Measurements from ENCODE around the gene SLC22A17.
A peak's percentile ranks its signal among the peaks of the same experiment; 100 is the strongest.

Gene SLC22A17

DNA sequence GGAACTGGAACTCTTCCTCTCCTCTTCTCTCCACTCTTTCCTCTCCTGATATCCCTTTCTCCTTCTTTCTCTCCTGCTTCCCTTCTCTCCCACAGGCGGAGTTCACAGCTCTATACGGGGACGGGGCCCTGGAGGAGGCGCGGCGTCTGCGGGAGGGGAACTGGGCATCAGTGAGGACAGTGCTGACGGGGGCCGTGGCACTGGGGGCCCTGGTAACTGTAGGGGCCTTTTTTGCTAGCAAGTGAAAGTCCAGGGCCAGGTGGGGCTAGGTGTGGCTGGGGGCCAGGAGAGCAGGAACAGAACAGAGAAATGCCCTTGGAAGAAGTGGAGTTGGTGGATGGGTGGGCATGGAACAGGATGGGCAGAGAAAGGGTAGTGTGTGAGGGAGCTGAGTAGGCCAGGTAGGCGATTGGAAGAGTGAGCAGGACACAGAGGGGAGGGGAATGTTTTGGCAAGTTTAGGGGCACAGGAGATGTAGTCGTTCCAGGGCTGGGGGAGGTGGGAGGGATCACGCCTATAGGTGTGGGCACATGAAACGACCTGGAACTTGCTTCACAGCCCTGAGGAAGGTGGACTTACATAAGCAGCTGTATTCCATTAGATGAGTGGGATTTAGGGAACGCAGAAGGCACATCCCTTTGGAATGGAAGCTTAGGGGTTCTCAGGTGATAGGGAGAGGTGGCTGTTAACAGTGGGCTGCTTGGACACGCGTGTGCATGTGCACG is 43.8 kb downstream of the SLC22A17 start:
- Histone ChIP-seq H2BK15ac (replicated peaks; ENCODE audit: low read depth) (no peak overlapping the region), H3K56ac (ENCODE audit: low read length) (no peak overlapping the region), H3K27me3 (ENCODE audit: insufficient read depth, low read length, poor library complexity) (no peaks in the 10 kb centered on the region), H3K4me1 (ENCODE audit: control insufficient read depth, low read depth, low read length) (peaks cover 4% of the 10 kb centered on the region), H3K9ac (ENCODE audit: low read length) (no peak overlapping the region), H4K8ac (ENCODE audit: low read depth, low read length) (no peak overlapping the region), H3K36me3 (ENCODE audit: control insufficient read depth, insufficient read depth, low read length) (no peaks in the 10 kb centered on the region), H4K5ac (ENCODE audit: low read length) (no peak overlapping the region), H2BK120ac (ENCODE audit: low read depth, low read length) (no peak overlapping the region), H2AK5ac (ENCODE audit: low read length) (no peak overlapping the region), H2BK5ac (ENCODE audit: low read length) (no peak overlapping the region), H3K27ac (ENCODE audit: low read depth, low read length) (no peak overlapping the region), H3K4me3 (ENCODE audit: low read length) (no peak overlapping the region), H3K4ac (ENCODE audit: low read depth, low read length) (no peak overlapping the region), H3K79me1 (ENCODE audit: low read length) (peaks cover 23% of the 10 kb centered on the region), H3K18ac (ENCODE audit: low read length) (no peak overlapping the region), H3K79me2 (ENCODE audit: control insufficient read depth, insufficient read depth, low read length) (peaks cover 14% of the 10 kb centered on the region), H3K4me2 (ENCODE audit: low read length) (no peak overlapping the region), H3K23ac (ENCODE audit: low read length) (no peak overlapping the region)
- WGBS (ENCODE audit: extremely low coverage, insufficient coverage, low lambda C conversion rate), result no CpG with 5 or more reads among the region's 17 CpGs
- no peak for DNase-seq

DNA sequence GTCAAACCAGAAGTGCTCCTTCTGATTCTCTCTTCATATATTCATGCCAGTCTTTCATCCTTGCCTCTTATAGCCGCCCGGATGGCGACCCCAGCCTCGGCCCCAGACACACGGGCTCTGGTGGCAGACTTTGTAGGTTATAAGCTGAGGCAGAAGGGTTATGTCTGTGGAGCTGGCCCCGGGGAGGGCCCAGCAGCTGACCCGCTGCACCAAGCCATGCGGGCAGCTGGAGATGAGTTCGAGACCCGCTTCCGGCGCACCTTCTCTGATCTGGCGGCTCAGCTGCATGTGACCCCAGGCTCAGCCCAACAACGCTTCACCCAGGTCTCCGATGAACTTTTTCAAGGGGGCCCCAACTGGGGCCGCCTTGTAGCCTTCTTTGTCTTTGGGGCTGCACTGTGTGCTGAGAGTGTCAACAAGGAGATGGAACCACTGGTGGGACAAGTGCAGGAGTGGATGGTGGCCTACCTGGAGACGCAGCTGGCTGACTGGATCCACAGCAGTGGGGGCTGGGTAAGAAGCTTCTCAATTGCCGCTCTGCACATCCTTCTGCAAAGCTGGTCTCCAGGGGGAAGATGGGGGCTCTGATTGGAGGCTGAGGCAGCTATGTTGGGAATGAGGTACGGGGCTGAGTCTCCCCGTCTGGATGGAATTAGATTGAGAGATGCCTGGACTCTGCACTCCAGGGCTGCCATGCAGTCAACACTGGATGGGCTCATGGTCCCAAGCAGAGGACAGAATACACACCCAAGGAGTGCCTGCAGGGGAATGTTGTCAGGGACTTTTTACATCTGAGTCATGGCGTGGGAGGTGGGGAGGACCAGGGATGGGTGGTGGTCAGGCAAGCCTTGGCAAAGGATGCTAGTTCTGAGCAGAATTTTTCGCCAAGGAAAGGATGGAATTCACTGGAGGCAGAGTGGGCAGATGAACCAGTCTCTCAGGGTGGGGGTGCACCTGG is 44.7 kb downstream of the SLC22A17 start:
- Histone ChIP-seq H3K4me3 (ENCODE audit: low read length) (no peak overlapping the region), H3K4me2 (ENCODE audit: low read length) (peak overlapping the region; percentile 91), H2AK5ac (ENCODE audit: low read length) (no peak overlapping the region), H3K9ac (ENCODE audit: low read length) (peak overlapping the region; percentile 99), H3K4me1 (ENCODE audit: control insufficient read depth, low read depth, low read length) (peaks cover 4% of the 10 kb centered on the region), H3K36me3 (ENCODE audit: control insufficient read depth, insufficient read depth, low read length) (no peaks in the 10 kb centered on the region), H3K4ac (ENCODE audit: low read depth, low read length) (no peak overlapping the region), H2BK5ac (ENCODE audit: low read length) (no peak overlapping the region), H3K79me1 (ENCODE audit: low read length) (peaks cover 23% of the 10 kb centered on the region), H4K8ac (ENCODE audit: low read depth, low read length) (no peak overlapping the region), H3K27me3 (ENCODE audit: insufficient read depth, low read length, poor library complexity) (no peaks in the 10 kb centered on the region), H2BK120ac (ENCODE audit: low read depth, low read length) (no peak overlapping the region), H3K27ac (ENCODE audit: low read depth, low read length) (no peak overlapping the region), H3K18ac (ENCODE audit: low read length) (no peak overlapping the region), H4K5ac (ENCODE audit: low read length) (no peak overlapping the region), H3K79me2 (ENCODE audit: control insufficient read depth, insufficient read depth, low read length) (peaks cover 14% of the 10 kb centered on the region), H2BK15ac (replicated peaks; ENCODE audit: low read depth) (no peak overlapping the region), H3K23ac (ENCODE audit: low read length) (no peak overlapping the region), H3K56ac (ENCODE audit: low read length) (peak overlapping the region; percentile 98)
- no peak for DNase-seq
- no CpG with 5 or more reads among the region's 22 CpGs for WGBS (ENCODE audit: extremely low coverage, insufficient coverage, low lambda C conversion rate)

DNA sequence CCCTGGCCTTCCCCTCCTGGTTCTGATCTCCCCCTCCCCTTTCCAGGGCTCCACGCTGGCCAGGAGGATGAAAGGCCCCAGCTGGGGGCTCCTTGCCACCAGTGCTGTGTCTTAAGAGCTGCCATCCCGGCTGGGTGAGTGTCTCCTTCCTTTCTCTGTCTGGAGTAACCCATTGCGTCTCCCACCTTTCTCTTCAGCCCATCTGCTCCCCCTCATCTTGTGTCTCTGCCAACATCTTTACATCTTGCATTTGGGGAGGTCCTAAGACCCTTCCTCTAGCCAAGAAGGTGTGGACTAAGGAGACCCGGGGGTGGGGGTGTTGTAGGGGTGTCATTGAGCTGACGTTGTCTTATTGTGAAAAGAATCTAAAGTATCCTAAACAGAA is 45.5 kb downstream of the SLC22A17 start:
- Histone ChIP-seq H3K9ac (ENCODE audit: low read length) (peak overlapping the region; percentile 99), H3K27ac (ENCODE audit: low read depth, low read length) (peak overlapping the region; percentile 83), H3K79me2 (ENCODE audit: control insufficient read depth, insufficient read depth, low read length) (peaks cover 14% of the 10 kb centered on the region), H3K23ac (ENCODE audit: low read length) (peak overlapping the region; percentile 45), H3K27me3 (ENCODE audit: insufficient read depth, low read length, poor library complexity) (no peaks in the 10 kb centered on the region), H3K36me3 (ENCODE audit: control insufficient read depth, insufficient read depth, low read length) (no peaks in the 10 kb centered on the region), H4K5ac (ENCODE audit: low read length) (peak overlapping the region; percentile 34), H3K4me3 (ENCODE audit: low read length) (peak overlapping the region; percentile 93), H3K56ac (ENCODE audit: low read length) (peak overlapping the region; percentile 98), H3K4me2 (ENCODE audit: low read length) (peak overlapping the region; percentile 91), H3K4me1 (ENCODE audit: control insufficient read depth, low read depth, low read length) (peaks cover 4% of the 10 kb centered on the region), H2BK5ac (ENCODE audit: low read length) (peak overlapping the region; percentile 78), H2BK120ac (ENCODE audit: low read depth, low read length) (peak overlapping the region; percentile 15), H3K4ac (ENCODE audit: low read depth, low read length) (peak overlapping the region; percentile 85), H2AK5ac (ENCODE audit: low read length) (peak overlapping the region; percentile 93), H4K8ac (ENCODE audit: low read depth, low read length) (no peak overlapping the region), H3K79me1 (ENCODE audit: low read length) (peaks cover 23% of the 10 kb centered on the region), H3K18ac (ENCODE audit: low read length) (peak overlapping the region; percentile 72), H2BK15ac (replicated peaks; ENCODE audit: low read depth) (no peak overlapping the region)
- DNase-seq, result no peak
- WGBS (ENCODE audit: extremely low coverage, insufficient coverage, low lambda C conversion rate), result no CpG with 5 or more reads among the region's 5 CpGs

DNA sequence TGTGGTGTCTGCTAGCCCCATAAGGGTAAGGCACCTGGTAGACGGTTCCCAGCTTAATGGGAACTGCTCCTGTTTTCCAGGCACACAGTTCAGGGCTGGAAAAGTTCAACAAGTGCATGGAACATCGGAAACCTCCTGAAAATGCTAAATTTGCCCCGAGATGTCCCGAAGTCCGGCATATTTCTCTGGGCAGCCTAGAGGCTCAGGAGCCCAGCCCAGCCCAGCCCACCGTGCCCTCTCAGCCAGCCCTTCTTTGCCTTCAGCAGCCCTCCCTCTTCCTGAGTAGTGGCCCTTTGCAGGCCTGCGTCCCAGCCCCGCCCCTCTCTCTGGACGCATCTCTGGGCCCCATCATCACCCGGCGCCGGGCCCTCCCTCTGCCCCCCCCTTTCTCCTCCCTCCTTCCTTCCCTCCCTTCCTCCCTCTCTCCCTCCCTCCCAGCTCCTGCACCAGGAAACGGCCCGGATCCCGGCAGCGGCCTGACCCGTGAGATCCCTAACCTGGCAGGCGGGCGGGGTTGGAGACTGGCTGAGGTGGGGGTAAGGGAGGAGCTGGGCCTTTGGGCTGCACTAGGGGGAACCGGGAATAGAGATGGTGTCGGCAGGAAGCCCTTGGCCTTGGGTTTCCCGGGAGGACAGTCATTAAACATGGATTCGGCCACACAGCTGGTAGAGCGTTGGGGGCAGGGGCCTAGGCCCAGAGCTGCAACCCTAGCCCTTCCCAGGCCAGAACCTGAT is 46.1 kb downstream of the SLC22A17 start, which contains the start of gene BCL2L2:
Gene BCL2L2, plus strand, starts transcription at position 422 of the 734 bp plus-strand sequence. CDS start 935 bp downstream, outside the sequence.
- H4K5ac ChIP-seq (ENCODE audit: low read length), result peak within 1 kb of the TSS; percentile 34
- H2AK5ac ChIP-seq (ENCODE audit: low read length), result peak within 1 kb of the TSS; percentile 93
- H3K4me3 ChIP-seq (ENCODE audit: low read length), result peak within 1 kb of the TSS; percentile 93
- peak; percentile 97 for DNase-seq
- H3K27me3 ChIP-seq (ENCODE audit: insufficient read depth, low read length, poor library complexity), result no peaks in the 10 kb centered on the region
- no CpG with 5 or more reads among the region's 24 CpGs for WGBS (ENCODE audit: extremely low coverage, insufficient coverage, low lambda C conversion rate)
- peak within 1 kb of the TSS; percentile 82 for H4K8ac ChIP-seq (ENCODE audit: low read depth, low read length)
- peak within 1 kb of the TSS; percentile 99 for H3K9ac ChIP-seq (ENCODE audit: low read length)
- peaks cover 4% of the 10 kb centered on the region for H3K4me1 ChIP-seq (ENCODE audit: control insufficient read depth, low read depth, low read length)
- H2BK15ac ChIP-seq (replicated peaks; ENCODE audit: low read depth), result no peak within 1 kb of the TSS
- peaks cover 23% of the 10 kb centered on the region for H3K79me1 ChIP-seq (ENCODE audit: low read length)
- H3K4me2 ChIP-seq (ENCODE audit: low read length), result peak within 1 kb of the TSS; percentile 94
- H3K79me2 ChIP-seq (ENCODE audit: control insufficient read depth, insufficient read depth, low read length), result peaks cover 14% of the 10 kb centered on the region
- H3K18ac ChIP-seq (ENCODE audit: low read length), result peak within 1 kb of the TSS; percentile 72
- H3K4ac ChIP-seq (ENCODE audit: low read depth, low read length), result peak within 1 kb of the TSS; percentile 85
- H2BK120ac ChIP-seq (ENCODE audit: low read depth, low read length), result peak within 1 kb of the TSS; percentile 15
- no peaks in the 10 kb centered on the region for H3K36me3 ChIP-seq (ENCODE audit: control insufficient read depth, insufficient read depth, low read length)
- peak within 1 kb of the TSS; percentile 78 for H2BK5ac ChIP-seq (ENCODE audit: low read length)
- peak within 1 kb of the TSS; percentile 83 for H3K27ac ChIP-seq (ENCODE audit: low read depth, low read length)
- H3K23ac ChIP-seq (ENCODE audit: low read length), result peak within 1 kb of the TSS; percentile 45
- H3K56ac ChIP-seq (ENCODE audit: low read length), result peak within 1 kb of the TSS; percentile 98

Measured in mesendoderm (in vitro differentiated cells).